ENCODE results near the gene YARS2.
"Not testable (repeated sequence)": the region's sequence is repeated elsewhere in the genome, so short reads cannot be mapped to it uniquely, and the experiment has no call there.

Gene YARS2

DNA sequence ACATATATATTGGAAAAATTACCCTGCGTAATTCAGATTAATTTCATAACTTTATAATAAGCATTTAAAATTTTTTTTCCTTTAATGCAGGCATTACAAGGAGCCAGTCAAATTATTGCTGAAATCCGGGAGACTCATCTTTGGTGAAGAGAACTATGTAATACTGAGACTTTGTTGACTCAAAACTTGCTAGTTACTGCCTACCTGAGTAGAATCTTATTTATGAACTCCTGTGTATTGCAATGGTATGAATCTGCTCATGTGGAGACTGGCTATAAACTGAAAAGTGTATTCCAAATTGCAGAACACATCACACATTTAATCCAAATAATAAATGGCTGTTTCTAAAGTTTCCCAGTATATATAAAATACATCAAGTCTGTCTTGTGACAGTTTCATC, 12.4 kb downstream of the YARS2 start:
- no peak for DNase-seq

DNA sequence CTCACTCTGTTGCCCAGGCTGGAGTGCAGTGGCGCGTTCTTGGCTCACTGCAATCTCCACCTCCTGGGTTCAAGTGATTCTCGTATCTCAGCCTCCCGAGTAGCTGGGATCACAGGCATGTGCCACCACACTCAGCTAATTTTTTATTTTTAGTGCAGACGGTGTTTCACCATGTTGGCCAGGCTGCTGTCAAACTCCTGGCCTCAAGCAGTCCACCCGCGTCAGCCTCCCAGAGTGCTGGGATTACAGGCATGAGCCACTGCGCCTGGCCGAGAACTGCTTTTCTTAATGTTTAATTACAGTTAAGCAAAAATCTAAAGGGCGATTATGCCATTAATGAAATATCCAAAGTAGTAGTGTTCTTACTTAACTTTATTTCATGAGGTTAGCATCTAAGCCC, 13.6 kb downstream of the YARS2 start:
- DNase-seq = no peak

DNA sequence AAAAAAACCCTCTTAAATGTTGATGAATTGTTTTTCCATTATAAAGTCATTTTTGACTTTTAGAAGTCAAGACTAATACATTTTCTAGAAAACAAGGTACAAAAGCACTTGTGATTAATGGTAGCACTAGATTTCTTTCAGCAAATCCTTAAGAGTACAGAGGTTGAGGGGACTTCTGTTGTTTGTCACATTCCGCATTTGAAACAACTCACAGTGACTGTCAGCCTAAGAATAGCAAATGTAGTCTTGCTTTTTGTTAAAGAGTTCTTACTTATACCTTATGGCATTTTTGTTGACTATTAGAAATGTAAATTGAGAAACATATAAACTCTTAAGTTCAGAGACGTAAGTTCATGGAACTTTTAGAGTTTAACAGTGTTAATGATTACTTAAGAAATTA, 16.4 kb downstream of the YARS2 start:
- DNase-seq = no peak

DNA sequence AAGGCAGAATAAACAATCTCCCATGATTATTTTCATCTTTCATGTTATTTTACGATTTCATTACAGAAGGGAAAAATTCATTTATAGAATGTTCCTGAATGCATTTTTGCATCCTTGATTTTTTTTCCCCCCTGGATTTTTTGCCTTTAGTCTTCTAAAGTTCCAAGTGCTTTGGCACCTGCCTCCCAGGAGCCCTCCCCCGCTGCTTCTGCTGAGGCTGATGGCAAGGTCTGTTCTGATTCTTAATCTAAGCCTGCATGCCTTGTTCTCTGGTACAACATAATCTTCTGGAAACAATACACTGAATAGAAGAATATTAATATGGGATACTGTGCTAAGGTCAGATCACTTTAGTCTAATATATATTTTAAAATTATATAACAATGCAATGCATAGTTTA, 18.0 kb downstream of the YARS2 start:
- DNase-seq = no peak

DNA sequence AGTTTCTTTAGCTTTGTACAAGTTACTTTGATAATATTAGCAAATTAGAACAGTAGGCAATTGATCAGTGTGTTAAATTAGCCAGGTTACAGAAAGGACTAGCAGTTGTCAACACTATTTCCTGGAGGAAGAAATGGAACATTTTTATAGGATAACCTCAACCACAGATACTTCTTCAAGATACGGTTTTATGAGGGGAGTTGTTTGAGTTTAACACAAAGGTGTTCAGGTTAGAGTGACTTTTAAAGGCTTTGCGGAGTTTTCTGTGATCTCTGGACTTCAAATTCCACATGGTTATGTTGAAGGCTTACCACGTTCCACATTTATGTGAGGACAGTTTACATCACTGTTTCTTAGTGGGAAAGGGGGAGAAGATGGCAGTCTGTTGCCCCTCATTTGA, 19.3 kb downstream of the YARS2 start:
- no peak for DNase-seq

DNA sequence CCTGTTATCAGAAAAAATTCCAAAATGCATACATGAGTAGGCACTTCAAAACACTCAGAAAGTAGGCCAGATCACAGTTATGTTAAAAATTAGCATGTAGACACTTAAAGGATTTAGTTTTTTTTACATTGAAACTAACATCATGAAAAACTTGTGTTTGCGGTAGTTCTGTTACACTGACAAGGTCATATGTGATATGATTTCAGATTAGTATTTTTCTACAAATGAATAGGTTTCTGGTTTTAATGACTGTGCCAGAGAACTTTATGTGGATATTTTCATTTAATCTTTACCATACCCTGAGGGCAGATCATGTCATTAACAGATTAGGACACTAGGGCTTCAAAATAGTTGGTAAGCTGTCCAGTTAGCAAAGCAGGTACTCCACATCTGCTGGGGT, 20.7 kb downstream of the YARS2 start:
- no peak for DNase-seq

DNA sequence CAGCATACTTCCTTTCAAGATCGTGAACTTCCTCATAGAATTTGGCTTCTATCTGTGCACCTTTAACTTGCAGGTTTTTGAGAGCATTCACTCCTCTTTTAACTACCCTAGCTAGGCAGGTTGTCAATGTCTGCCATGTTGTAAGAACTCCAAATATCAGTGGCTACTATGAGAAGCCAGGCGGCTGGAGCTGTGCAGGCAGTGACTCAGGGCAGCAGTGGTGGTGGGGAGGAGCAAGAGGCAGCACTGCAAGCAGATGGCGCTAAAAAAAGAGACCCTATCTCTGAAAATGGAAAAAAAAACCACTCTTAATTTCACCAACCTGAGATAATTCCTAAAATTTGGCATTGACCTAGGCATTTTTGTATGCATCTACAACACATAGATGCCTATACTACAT, 28.5 kb downstream of the YARS2 start:
- DNase-seq = no peak

DNA sequence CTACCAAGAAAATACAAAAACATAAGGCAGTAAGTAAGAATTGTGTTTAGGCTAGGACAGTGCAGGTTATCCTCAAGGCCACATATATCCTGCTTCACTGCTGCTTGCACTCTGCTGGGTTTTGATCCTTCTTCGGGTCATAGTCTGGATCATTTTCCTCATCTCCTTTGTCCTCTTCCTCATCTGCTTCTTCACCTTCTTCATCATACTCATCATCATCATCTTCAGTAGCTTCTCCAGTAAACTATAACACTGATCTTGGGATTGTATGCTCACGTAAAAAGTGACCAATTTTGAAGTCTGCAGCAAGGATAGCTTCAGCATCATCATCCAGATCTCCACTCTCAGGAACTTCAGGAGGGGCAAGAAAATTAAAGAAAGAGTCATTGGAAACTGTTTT, 29.4 kb downstream of the YARS2 start:
- DNase-seq = no peak

DNA sequence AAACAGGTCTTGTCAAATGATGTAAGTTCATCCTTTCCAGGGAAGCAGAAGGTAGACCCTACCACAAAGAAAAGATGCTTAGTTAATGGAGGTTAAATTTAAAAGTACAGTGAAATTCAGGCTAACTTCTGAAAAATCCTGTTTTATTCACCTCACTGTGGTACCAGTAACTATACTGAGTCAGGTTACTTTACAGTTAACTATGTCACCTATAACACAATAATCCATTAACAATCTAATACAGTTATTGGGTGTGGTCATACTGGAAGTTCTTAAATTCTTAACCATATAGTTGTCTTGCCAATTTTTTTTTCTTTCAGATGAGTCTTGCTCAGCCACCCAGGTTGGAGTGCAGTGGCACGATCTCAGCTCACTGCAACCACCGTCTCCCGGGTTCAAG, 30.4 kb downstream of the YARS2 start:
- not testable (repeated sequence) for DNase-seq

DNA sequence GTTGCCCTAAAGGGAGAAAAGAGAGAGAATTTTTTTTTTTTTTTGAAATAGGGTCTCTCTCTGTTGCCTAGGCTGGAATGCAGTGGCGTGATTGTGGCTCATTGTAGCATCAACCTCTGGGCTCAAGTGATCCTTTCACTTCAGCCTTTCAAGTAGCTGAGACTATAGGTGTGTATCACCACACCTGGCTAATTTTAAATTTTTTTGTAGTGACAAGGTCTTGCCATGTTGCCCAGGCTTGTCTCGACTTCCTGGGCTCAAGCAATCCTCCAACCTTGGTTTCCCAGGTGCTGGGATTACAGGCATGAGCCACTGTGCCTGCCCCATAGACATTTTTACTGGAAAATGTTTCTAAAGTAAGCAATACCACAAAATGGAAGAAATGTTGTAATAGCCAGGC, 36.8 kb downstream of the YARS2 start:
- DNase-seq = no peak

DNA sequence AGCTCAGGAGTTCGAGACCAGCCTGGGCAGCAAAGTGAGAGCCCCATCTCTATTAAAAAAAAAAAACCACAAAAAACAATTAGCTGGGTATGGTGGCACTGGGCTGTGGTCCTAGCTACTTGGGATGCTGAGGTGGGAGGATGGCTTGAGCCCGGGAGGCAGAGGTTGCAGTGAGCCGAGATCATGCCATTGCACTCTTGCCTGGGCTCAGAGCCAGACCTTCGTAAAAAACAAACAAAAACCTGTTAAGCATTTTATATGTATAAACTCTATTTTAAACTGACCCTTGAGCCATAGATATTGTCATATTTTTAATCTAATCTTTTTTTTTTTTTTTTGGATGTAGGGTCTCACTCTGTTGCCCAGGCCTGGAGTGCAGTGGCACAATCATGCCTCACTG, 40.9 kb downstream of the YARS2 start:
- no peak for DNase-seq

DNA sequence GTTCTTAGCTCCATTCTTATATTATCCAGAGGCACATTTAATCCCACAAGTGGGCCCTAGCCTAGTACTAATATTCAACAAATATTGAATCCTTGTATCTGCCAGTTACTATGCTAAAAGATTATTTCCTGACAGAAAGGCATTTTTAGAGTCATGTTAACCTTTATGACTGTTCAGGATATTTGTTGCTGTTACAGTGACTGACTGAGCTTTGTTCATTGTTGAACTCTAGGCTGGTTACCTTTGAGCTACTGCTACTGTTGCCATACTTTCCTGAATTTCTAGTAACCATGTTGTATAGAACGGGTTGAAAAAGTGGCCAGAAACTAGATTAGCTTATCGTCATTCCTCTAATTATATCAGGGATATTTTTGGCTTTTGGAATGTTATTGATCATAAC, 46.8 kb downstream of the YARS2 start:
- DNase-seq = no peak

DNA sequence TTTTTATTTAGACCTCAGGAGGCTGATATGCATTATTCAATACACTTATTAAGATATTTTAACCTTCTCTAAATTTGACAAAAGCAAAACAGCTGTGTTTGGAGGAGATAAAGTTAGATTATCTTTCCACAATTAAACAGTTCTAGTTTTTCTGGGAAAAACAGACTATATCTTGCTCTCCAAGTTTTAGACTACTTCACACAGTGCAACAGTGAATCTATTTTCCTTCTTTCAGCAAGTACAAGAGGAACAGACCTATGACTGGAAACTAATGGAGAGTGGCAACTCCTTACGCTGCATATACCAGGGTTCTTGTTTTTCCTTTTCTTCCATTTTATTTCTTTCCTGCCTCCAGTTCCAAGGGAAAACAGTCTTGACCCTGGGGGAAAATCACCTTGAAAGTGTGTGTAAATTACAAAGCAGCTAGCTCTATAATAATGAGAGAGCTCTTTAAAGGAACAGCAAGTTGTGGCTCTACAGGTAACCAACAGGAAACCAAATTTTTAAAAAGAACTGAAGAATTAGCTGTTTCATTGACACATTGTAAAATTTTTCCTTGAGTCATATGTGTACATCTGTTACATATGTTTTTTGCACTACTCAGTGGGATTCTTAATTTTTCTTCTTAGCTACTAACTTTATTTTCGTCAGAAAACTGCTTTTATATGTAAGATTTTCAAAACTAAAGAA, 49.2 kb downstream of the YARS2 start:
- no peak for DNase-seq

DNA sequence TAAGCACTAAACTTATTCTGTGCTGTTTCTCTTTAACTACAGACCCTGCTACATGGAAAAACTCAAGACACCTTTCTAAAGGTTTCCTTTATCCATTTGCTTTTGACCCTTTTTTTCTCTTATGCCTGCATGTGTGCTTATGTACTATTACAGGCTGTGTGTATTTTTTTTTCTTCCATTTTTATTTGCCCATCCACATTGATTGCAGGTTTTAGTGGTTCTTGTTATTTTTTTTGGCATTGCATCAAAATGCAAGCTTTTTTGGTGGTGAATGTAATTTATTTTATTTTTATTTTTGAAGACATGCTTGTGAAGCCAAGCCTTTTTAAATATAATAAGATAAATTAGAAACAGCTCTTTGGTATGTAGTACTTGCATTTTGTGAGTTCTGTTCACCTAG, 49.9 kb downstream of the YARS2 start:
- DNase-seq = no peak

DNA sequence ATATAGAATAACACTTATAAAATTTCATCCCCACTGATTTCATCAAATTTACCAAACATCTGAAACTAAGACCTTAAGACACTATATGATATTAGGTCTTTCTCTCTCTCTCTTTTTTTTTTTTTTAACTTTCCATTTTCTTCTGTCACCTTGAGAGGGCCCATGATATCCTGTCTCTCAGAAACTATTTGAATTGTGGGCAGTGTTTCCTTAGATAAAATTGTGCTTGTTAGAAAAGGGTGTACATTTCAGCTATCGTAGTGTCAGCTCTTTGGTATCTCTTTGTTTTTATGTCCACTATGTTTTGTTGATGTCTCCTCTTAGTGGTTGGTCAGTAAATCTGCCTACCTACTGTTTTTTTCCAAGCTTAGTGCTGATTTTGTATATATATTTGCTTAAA, 52.8 kb downstream of the YARS2 start:
- DNase-seq = no peak

DNA sequence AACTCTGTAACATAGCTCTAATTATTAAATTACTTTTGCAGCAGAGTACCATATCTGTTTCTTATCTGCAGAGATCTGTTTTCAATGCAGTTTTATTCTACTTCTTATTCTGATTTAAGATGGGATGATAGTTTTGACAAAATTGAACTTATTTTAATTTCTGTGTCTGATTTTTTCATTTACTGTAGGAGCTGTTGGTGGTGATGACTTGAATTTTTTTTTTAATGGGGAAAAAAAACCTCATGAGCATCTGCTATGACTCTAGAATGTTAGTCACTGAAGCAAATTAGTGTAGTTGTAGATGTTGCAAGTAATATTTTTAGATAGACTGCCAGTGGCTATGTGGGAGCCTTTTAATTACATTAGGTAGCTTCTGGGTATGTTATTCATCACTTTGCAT, 53.2 kb downstream of the YARS2 start:
- DNase-seq = no peak

DNA sequence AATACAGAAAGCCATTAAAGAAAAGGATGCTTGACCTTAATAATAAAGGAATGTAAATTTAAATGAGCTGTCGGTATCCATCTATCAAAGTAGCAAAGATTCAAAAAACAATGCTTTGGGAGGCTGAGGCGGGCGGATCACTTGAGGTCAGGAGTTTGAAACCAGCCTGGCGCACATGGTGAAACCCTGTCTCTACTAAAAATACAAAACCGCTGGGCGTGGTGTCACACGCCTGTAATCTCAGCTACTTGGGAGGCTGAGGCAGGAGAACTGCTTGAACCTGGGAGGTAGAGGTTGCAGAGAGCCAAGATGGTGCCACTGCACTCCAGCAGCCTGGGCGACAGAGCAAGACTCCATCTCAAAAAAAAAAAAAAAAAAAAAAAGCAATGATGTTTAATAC, 56.3 kb downstream of the YARS2 start:
- DNase-seq = not testable (repeated sequence)

DNA sequence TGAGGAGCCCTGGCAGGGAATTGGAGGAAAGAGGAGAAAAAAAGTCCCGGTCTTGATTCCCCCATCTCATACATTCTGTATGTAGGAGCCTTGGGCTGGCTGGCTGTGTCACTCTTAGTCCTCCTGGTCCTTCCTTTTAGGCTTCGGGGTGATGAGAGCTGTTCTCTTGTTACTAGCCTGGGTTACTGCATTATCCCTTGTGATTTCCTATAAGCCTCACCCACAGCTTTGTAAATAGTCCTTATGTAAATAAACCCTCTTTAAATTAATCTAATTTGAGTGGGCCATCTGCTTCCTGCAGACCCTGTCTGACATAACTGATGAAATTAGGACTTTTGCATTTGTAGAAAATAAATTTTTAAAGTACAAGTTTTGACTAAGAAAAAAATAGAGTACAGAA, 57.4 kb downstream of the YARS2 start:
- DNase-seq = no peak

DNA sequence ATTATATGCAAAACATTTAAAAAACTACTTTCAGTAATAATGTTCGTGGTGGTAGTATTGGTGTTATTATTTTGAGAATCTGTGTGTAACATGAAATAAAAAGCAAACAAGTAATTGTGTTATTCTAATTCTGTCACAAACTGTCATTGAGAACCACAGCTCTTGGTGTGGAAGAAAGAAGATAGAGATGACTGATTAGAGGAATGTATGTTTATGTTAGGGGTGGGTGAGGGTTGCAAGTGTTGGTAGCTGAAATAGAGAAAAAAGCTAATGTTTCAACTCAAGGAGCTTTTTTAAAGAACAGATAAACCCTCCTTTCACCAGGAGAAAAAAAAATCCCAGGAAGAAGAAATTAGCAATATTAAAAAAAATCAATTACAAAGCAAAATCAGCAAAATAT, 58.3 kb downstream of the YARS2 start:
- DNase-seq = no peak
